Neural cell (in vitro differentiated cells): Measurements from ENCODE around the gene MED13. TPM values are rescaled to one million over a fixed set of nuclear protein-coding genes. Genes with fewer than 3 reads are reported as not detected.

ENCODE experiments used
- H2AFZ ChIP-seq: fragments of 200-600, 300-800 bp; sonication (generic), shearing (Covaris generic); 2 replicates; pipeline ENCODE4 v1.6.0; 2014; ENCODE audit warnings: low read depth, mild to moderate bottlenecking, antibody characterized with exemption, low read length, moderate library complexity
- H3F3A ChIP-seq: fragments of 200-600 bp; shearing (Covaris generic); 2 replicates; pipeline ENCODE4 v1.6.1; 2016; ENCODE audit warnings: mild to moderate bottlenecking, moderate library complexity, mixed read lengths, antibody characterized with exemption, low read length; ENCODE audit not compliant: insufficient read depth, poor library complexity, severe bottlenecking
- H3K27ac ChIP-seq: fragments of 200-600, 300-800 bp; sonication (generic), shearing (Covaris generic); 2 replicates; pipeline ENCODE4 v1.5.1; 2014; ENCODE audit warnings: mild to moderate bottlenecking, low read length, moderate library complexity
- H3K27me3 ChIP-seq: fragments of 300-800, 200-600 bp; sonication (generic), shearing (Covaris generic); 2 replicates; pipeline ENCODE4 v1.6.0; 2014; ENCODE audit warnings: mild to moderate bottlenecking, low read depth, low read length, moderate library complexity; ENCODE audit not compliant: insufficient read depth
- H3K36me3 ChIP-seq: fragments of 300-800, 200-600 bp; sonication (generic), shearing (Covaris generic); 2 replicates; pipeline ENCODE4 v1.5.1; 2014; ENCODE audit warnings: mild to moderate bottlenecking, antibody characterized with exemption, low read length, moderate library complexity; ENCODE audit not compliant: insufficient read depth
- H3K4me2 ChIP-seq: fragments of 300-800, 200-600 bp; sonication (generic), shearing (Covaris generic); 2 replicates; pipeline ENCODE4 v1.6.0; 2014; ENCODE audit warnings: mild to moderate bottlenecking, low read length
- H3K4me3 ChIP-seq: fragments of 300-800, 200-600 bp; sonication (generic), shearing (Covaris generic); 2 replicates; pipeline ENCODE4 v1.5.1; 2014; ENCODE audit warnings: mild to moderate bottlenecking, low read length, moderate library complexity
- H3K79me2 ChIP-seq: fragments of 200-600 bp; shearing (Covaris generic); replicated peaks from 2 replicates; pipeline ENCODE4 v1.6.0; 2014; ENCODE audit warnings: mild to moderate bottlenecking, low read length, moderate library complexity; ENCODE audit not compliant: insufficient read depth
- H3K9ac ChIP-seq: fragments of 300-800, 200-600 bp; sonication (generic), shearing (Covaris generic); 2 replicates; pipeline ENCODE4 v1.6.1; 2016; ENCODE audit warnings: mild to moderate bottlenecking, low read length, mixed read lengths
- H3K9me2 ChIP-seq: fragments of 200-600 bp; shearing (Covaris generic); 2 replicates; pipeline ENCODE4 v1.6.1; 2016; ENCODE audit warnings: mild to moderate bottlenecking, low read length, mixed read lengths; ENCODE audit not compliant: insufficient read depth
- H3K9me3 ChIP-seq: fragments of 200-600, 300-800 bp; sonication (generic), shearing (Covaris generic); 2 replicates; pipeline ENCODE4 v1.6.1; 2016; ENCODE audit warnings: mild to moderate bottlenecking, mixed run types, low read length, moderate library complexity, mixed read lengths
- H4K20me1 ChIP-seq: fragments of 200-600 bp; shearing (Covaris generic); 2 replicates; pipeline ENCODE4 v1.6.1; 2016; ENCODE audit warnings: mild to moderate bottlenecking, mixed run types; ENCODE audit not compliant: insufficient read depth
- EP300 ChIP-seq: fragments of 450-650 bp; conservative IDR thresholded peaks from 2 replicates; pipeline ENCODE4 v1.6.1; 2014; ENCODE audit warnings: antibody characterized with exemption, mild to moderate bottlenecking, moderate library complexity; ENCODE audit not compliant: poor library complexity, severe bottlenecking
- EZH2 ChIP-seq: fragments of 200-600, 300-800 bp; shearing (Covaris generic), sonication (generic); IDR thresholded peaks from 2 replicates; pipeline ENCODE4 v1.6.1; 2014; ENCODE audit warnings: antibody characterized with exemption, low read length, borderline replicate concordance, mild to moderate bottlenecking; ENCODE audit not compliant: insufficient read depth, poor library complexity, severe bottlenecking
- MXI1 ChIP-seq: fragments of 450-650 bp; conservative IDR thresholded peaks from 2 replicates; pipeline ENCODE4 v1.6.1; 2014; ENCODE audit warnings: antibody characterized with exemption, mild to moderate bottlenecking; ENCODE audit not compliant: poor library complexity, severe bottlenecking
- POLR2AphosphoS5 ChIP-seq: IDR thresholded peaks from 2 replicates; pipeline ENCODE4 v1.6.1; 2012
- RAD21 ChIP-seq: fragments of 450-650 bp; conservative IDR thresholded peaks from 2 replicates; pipeline ENCODE4 v1.6.1; 2014; ENCODE audit warnings: antibody characterized with exemption, mild to moderate bottlenecking, moderate library complexity
- REST ChIP-seq: IDR thresholded peaks from 2 replicates; pipeline ENCODE4 v1.6.1; 2012; ENCODE audit warnings: borderline replicate concordance
- SMC3 ChIP-seq: fragments of 450-650 bp; conservative IDR thresholded peaks from 2 replicates; pipeline ENCODE4 v1.6.1; 2014; ENCODE audit warnings: antibody characterized with exemption, mild to moderate bottlenecking, moderate library complexity; ENCODE audit not compliant: poor library complexity
- TAF1 ChIP-seq: IDR thresholded peaks from 2 replicates; pipeline ENCODE4 v1.6.1; 2012; ENCODE audit warnings: low read depth
- polyA plus RNA-seq: library from polyadenylated mRNA; depleted of rRNA; stranded (reverse); fragments of >200 nt; gene quantifications from 2 replicates; pipeline ENCODE4 v1.2.3, GENCODE V29; 2014
- TF ChIP-seq, protein P1 (sequence below): fragments of 450-650 bp; IDR thresholded peaks from 2 replicates; pipeline ENCODE4 v1.5.1; 2014; ENCODE audit warnings: antibody characterized with exemption, mild to moderate bottlenecking, moderate library complexity; ENCODE audit not compliant: poor library complexity, severe bottlenecking

MED13 gene
- polyA plus RNA-seq, 1 donor from 2014 or later: 22.6 TPM

- H3K9me3 ChIP-seq: no peaks in the 10 kb centered on the region
- H3K79me2 ChIP-seq: peaks cover 24% of the 10 kb centered on the region
- H2AFZ ChIP-seq: no peak overlapping the region
- H4K20me1 ChIP-seq: peaks cover 20% of the 10 kb centered on the region
- H3K9ac ChIP-seq: no peak overlapping the region
- no peak for TF ChIP-seq EZH2
- TF ChIP-seq REST: no peak
- TF ChIP-seq EP300: no peak
- TF ChIP-seq POLR2AphosphoS5: no peak
- no peak for TF ChIP-seq RAD21
- no peak for TF ChIP-seq SMC3
- H3K36me3 ChIP-seq: no peaks in the 10 kb centered on the region
- no peak overlapping the region for H3K27ac ChIP-seq
- H3K27me3 ChIP-seq: no peaks in the 10 kb centered on the region
- H3F3A ChIP-seq: peaks cover 7% of the 10 kb centered on the region
- no peak overlapping the region for H3K4me2 ChIP-seq
- H3K9me2 ChIP-seq: no peaks in the 10 kb centered on the region
- no peak overlapping the region for H3K4me3 ChIP-seq
These were observed 2.4 kb upstream of the MED13 start for GRCh38 chr17:62067165-62068145.

DNA sequence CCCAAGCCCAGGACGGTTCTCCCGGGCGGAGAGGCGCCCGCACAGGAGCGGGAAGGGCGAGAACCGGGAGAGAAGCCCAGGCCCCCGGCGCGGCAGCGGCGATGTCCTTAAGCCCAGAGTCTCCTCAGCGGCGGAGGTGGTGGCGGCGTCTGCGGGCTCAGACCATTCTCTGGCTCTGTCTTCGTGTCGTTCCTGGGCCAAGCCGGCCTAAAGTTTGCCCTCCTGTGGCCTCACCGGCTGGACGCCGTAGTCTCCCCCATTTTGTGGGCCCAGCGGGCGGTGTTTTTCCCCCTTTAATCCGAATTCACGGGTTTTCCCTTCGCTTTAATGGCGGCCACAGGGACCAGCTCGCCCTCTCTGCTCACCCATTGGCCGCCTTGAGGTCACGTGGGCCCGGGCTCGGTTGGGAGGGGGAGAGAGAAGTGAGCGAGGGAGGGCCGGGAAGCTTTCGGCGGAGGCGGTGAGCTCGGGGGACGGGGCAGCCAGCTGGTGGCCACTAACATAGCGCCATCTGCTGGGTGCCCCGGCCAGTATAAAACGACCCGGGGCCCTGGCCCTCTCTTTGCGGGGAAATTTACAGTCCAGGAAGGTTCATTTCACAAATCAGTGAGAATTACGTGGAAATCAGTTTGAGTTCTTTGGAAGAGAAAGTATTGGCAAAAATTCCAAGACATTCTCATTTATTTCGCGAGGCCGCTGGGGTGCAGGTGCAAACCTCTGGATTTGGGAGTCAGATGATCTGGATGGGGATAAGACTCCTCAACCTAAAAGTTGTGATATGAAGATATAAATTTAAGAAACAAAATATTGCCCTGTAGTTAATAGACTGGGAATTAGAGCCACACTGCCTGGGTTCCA, 762 bp upstream of the MED13 start:
- peaks cover 7% of the 10 kb centered on the region for H3F3A ChIP-seq
- H3K9me3 ChIP-seq: no peaks in the 10 kb centered on the region
- TF ChIP-seq SMC3: peak; percentile 73
- TF ChIP-seq EP300: no peak
- TF ChIP-seq REST: peak; percentile 83
- TF ChIP-seq POLR2AphosphoS5: peak; percentile 89
- TF ChIP-seq RAD21: peak; percentile 63
- TF ChIP-seq, protein P1, sequence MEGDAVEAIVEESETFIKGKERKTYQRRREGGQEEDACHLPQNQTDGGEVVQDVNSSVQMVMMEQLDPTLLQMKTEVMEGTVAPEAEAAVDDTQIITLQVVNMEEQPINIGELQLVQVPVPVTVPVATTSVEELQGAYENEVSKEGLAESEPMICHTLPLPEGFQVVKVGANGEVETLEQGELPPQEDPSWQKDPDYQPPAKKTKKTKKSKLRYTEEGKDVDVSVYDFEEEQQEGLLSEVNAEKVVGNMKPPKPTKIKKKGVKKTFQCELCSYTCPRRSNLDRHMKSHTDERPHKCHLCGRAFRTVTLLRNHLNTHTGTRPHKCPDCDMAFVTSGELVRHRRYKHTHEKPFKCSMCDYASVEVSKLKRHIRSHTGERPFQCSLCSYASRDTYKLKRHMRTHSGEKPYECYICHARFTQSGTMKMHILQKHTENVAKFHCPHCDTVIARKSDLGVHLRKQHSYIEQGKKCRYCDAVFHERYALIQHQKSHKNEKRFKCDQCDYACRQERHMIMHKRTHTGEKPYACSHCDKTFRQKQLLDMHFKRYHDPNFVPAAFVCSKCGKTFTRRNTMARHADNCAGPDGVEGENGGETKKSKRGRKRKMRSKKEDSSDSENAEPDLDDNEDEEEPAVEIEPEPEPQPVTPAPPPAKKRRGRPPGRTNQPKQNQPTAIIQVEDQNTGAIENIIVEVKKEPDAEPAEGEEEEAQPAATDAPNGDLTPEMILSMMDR: peak; percentile 96
- peak; percentile 90 for TF ChIP-seq TAF1
- no peak for TF ChIP-seq EZH2
- TF ChIP-seq MXI1: peak; percentile 52
- no peaks in the 10 kb centered on the region for H3K9me2 ChIP-seq
- H3K9ac ChIP-seq: peak overlapping the region; percentile 98
- peak overlapping the region; percentile 96 for H3K27ac ChIP-seq
- peaks cover 40% of the 10 kb centered on the region for H3K79me2 ChIP-seq
- no peak overlapping the region for H3K4me2 ChIP-seq
- no peaks in the 10 kb centered on the region for H3K27me3 ChIP-seq
- H3K4me3 ChIP-seq: peak overlapping the region; percentile 93
- peaks cover 20% of the 10 kb centered on the region for H4K20me1 ChIP-seq
- peak overlapping the region; percentile 92 for H2AFZ ChIP-seq
- no peaks in the 10 kb centered on the region for H3K36me3 ChIP-seq
